PC-9 (cell line): ENCODE measurements around the gene EBNA1BP2. TPM values are rescaled to one million over a fixed set of nuclear protein-coding genes. Genes with fewer than 3 reads are reported as not detected.

Experiments
- BruUV-seq: library from RNA; stranded (reverse); fragments of 400-500 nt; replicated peaks from 2 replicates; lab custom pipeline; 2021; lab: Mats Ljungman, UMichigan
- CTCF ChIA-PET: fragments of 300-600 bp; sonication (Branson Sonifier 250); formaldehyde crosslinking; loops from one replicate; lab custom pipeline; 2022; ENCODE audit warnings: antibody characterized with exemption; lab: Charles Lee
- POLR2A ChIA-PET: fragments of 300-600 bp; sonication (Branson Sonifier 250); formaldehyde crosslinking; loops from one replicate; lab custom pipeline; 2022; ENCODE audit warnings: antibody characterized with exemption; ENCODE audit not compliant: unreplicated experiment; lab: Charles Lee
- DNase-seq, 2 experiments: peaks; one replicate each; pipeline versions ENCODE4 v3.0.0 to v3.0.0-alpha.2; 2015 to 2022; ENCODE audit warnings: mixed read lengths in 1 of 2
- H2AFZ ChIP-seq: fragments of 200-600 bp; sonication (generic); 2 replicates; pipeline ENCODE4 v1.8.1; 2017; ENCODE audit warnings: antibody characterized with exemption
- H3F3A ChIP-seq: fragments of 200-600 bp; sonication (generic); 2 replicates; pipeline ENCODE4 v1.8.1; 2017; ENCODE audit warnings: antibody characterized with exemption, mild to moderate bottlenecking, low read depth; ENCODE audit not compliant: insufficient read depth
- H3K27ac ChIP-seq: fragments of 200-600 bp; sonication (generic); 2 replicates; pipeline ENCODE4 v1.6.1; 2016; ENCODE audit warnings: mixed run types
- H3K27me3 ChIP-seq: fragments of 200-600 bp; sonication (generic); 2 replicates; pipeline ENCODE4 v1.6.1; 2016; ENCODE audit warnings: low read depth, mixed run types; ENCODE audit not compliant: insufficient read depth
- H3K36me3 ChIP-seq: fragments of 200-600 bp; sonication (generic); 2 replicates; pipeline ENCODE4 v1.6.1; 2016; ENCODE audit warnings: low read depth, mixed run types
- H3K4me1 ChIP-seq: fragments of 200-600 bp; sonication (generic); replicated peaks from 2 replicates; pipeline ENCODE4 v1.6.1; 2016; ENCODE audit warnings: mixed run types; ENCODE audit not compliant: insufficient read depth
- H3K4me2 ChIP-seq: fragments of 200-600 bp; sonication (generic); 2 replicates; pipeline ENCODE4 v1.6.1; 2017; ENCODE audit warnings: mixed run types
- H3K4me3 ChIP-seq: fragments of 200-600 bp; sonication (generic); 2 replicates; pipeline ENCODE4 v1.6.1; 2016; ENCODE audit warnings: mixed run types
- H3K79me2 ChIP-seq: fragments of 200-600 bp; sonication (generic); 2 replicates; pipeline ENCODE4 v1.6.1; 2017; ENCODE audit warnings: low read depth, mixed run types
- H3K9me2 ChIP-seq: fragments of 200-600 bp; sonication (generic); 2 replicates; pipeline ENCODE4 v1.8.1; 2017; ENCODE audit warnings: mild to moderate bottlenecking; ENCODE audit not compliant: insufficient read depth
- H3K9me3 ChIP-seq: fragments of 200-600 bp; sonication (generic); 2 replicates; pipeline ENCODE4 v1.8.1; 2016; ENCODE audit warnings: low read depth; ENCODE audit not compliant: insufficient read depth
- H4K20me1 ChIP-seq: fragments of 200-600 bp; sonication (generic); 2 replicates; pipeline ENCODE4 v1.8.1; 2017; ENCODE audit not compliant: insufficient read depth
- EZH2 ChIP-seq: fragments of 200-600 bp; sonication (generic); IDR thresholded peaks from 2 replicates; pipeline ENCODE4 v1.8.0; 2017; ENCODE audit warnings: antibody characterized with exemption, low read depth
- intact Hi-C: fragments of 100-400 bp; cut with micrococcal nuclease; formaldehyde crosslinking; loops from one replicate; pipeline ENCODE4 v1.10.0; 2022; ENCODE audit not compliant: unreplicated experiment
- total RNA-seq: library from RNA; stranded (reverse); gene quantifications from 2 replicates; pipeline ENCODE4 v1.2.3, GENCODE V29; 2021
- TF ChIP-seq, protein P1 (sequence below): fragments of 200-600 bp; sonication (generic); conservative IDR thresholded peaks from 2 replicates; pipeline ENCODE4 v1.6.1; 2017; ENCODE audit warnings: mixed run types, antibody characterized with exemption, mild to moderate bottlenecking, moderate library complexity

Gene EBNA1BP2
- total RNA-seq, 1 experiment from 2014 or later, result 153 TPM

DNA sequence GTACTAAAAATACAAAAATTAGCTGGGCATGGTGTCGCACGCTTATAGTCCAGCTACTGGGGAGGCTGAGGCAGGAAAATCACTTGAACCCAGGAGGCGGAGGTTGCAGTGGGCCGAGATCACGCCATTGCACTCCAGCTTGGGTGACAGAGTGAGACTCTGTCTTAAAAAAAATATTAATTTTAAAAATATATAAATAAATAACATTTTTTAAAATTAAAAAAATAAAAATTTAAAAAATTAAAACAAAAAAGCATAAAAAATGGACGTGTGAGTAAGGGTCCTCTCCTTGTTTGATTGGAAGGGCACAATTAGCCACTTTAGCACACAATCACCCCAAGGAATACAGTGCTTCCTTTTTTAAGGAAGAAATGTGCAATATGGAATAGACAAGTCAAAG lies 18.6 kb downstream of the EBNA1BP2 start:
- POLR2A ChIA-PET, result no interaction called here
- Histone ChIP-seq H2AFZ (no peak overlapping the region), H3K27me3 (no peaks in the 10 kb centered on the region), H3K4me1 (no peaks in the 10 kb centered on the region), H3K9me2 (no peaks in the 10 kb centered on the region; the same call in 1 of the 2 replicates), H3K9me3 (no peaks in the 10 kb centered on the region), H3K27ac (no peak overlapping the region), H3K4me2 (no peak overlapping the region), H4K20me1 (no peaks in the 10 kb centered on the region), H3F3A (no peaks in the 10 kb centered on the region), H3K4me3 (no peak overlapping the region), H3K79me2 (no peaks in the 10 kb centered on the region), H3K36me3 (no peaks in the 10 kb centered on the region)
- intact Hi-C loops, result no loop called here
- no TSS peak for BruUV-seq
- TF ChIP-seq, protein P1, sequence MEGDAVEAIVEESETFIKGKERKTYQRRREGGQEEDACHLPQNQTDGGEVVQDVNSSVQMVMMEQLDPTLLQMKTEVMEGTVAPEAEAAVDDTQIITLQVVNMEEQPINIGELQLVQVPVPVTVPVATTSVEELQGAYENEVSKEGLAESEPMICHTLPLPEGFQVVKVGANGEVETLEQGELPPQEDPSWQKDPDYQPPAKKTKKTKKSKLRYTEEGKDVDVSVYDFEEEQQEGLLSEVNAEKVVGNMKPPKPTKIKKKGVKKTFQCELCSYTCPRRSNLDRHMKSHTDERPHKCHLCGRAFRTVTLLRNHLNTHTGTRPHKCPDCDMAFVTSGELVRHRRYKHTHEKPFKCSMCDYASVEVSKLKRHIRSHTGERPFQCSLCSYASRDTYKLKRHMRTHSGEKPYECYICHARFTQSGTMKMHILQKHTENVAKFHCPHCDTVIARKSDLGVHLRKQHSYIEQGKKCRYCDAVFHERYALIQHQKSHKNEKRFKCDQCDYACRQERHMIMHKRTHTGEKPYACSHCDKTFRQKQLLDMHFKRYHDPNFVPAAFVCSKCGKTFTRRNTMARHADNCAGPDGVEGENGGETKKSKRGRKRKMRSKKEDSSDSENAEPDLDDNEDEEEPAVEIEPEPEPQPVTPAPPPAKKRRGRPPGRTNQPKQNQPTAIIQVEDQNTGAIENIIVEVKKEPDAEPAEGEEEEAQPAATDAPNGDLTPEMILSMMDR, result no peak
- TF ChIP-seq EZH2, result no peak
- CTCF ChIA-PET, result no interaction called here
- DNase-seq, result no peak

DNA sequence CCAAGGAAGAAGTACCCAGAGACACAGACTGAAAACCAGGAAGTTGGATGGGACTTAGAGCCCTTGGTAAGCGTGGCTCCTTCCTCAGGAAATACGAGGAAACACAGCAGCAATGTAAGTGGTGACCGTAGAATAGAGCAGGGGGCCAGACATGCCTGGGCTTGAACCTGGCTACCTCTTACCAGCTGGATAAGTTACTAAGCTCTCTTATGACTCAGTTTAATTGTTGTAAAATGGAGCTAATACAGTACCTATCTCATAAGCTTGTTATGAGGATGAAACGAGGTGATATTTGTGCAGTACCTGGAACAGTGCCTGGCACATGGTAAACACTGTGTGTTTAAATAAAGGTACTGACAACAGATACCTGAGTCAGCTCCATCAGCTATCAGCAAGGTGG lies 19.2 kb downstream of the EBNA1BP2 start:
- no peaks in the 10 kb centered on the region for H3K4me1 ChIP-seq
- no peaks in the 10 kb centered on the region for H3F3A ChIP-seq
- no TSS peak for BruUV-seq
- H4K20me1 ChIP-seq, result no peaks in the 10 kb centered on the region
- no peaks in the 10 kb centered on the region for H3K27me3 ChIP-seq
- no peaks in the 10 kb centered on the region for H3K36me3 ChIP-seq
- H3K79me2 ChIP-seq, result no peaks in the 10 kb centered on the region
- H2AFZ ChIP-seq, result no peak overlapping the region
- intact Hi-C loops, result no loop called here
- no peak for DNase-seq
- H3K4me2 ChIP-seq, result no peak overlapping the region
- ChIA-PET CTCF (no interaction called here), POLR2A (no interaction called here)
- no peaks in the 10 kb centered on the region for H3K9me2 ChIP-seq
- no peak overlapping the region for H3K4me3 ChIP-seq
- no peak overlapping the region for H3K27ac ChIP-seq
- TF ChIP-seq, protein P1, result no peak
- TF ChIP-seq EZH2, result no peak
- no peaks in the 10 kb centered on the region for H3K9me3 ChIP-seq

DNA sequence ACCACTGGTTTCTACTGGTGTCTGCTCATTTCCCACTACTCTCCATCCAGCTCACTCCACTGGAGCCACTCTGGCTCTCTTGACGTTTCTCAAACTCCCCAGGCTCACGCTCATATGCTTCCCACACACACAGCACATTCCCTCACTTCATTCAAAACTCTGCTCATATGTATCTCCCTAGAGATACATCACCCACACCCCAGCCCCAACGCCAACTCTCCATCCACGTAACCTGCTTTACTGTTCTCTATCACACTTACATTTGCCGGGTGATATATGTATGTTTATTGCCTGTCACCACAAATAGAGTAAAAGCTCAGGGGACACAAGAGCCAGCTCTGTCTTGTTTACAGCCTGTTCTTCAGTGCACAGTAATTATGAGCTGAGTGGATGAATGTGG lies 22.2 kb downstream of the EBNA1BP2 start:
- no peak for DNase-seq
- H3K9me3 ChIP-seq, result no peaks in the 10 kb centered on the region
- ChIA-PET POLR2A (no interaction called here), CTCF (no interaction called here)
- H3K4me2 ChIP-seq, result no peak overlapping the region
- intact Hi-C loops, result no loop called here
- H3K4me1 ChIP-seq, result no peaks in the 10 kb centered on the region
- no peaks in the 10 kb centered on the region for H3K27me3 ChIP-seq
- no peak overlapping the region for H3K27ac ChIP-seq
- H3F3A ChIP-seq, result no peaks in the 10 kb centered on the region
- H4K20me1 ChIP-seq, result no peaks in the 10 kb centered on the region
- H3K4me3 ChIP-seq, result no peak overlapping the region
- no peaks in the 10 kb centered on the region for H3K36me3 ChIP-seq
- no peaks in the 10 kb centered on the region for H3K79me2 ChIP-seq
- TF ChIP-seq, protein P1, result no peak
- TF ChIP-seq EZH2, result no peak
- no peaks in the 10 kb centered on the region for H3K9me2 ChIP-seq
- H2AFZ ChIP-seq, result no peak overlapping the region
- BruUV-seq, result no TSS peak
